Effector CD4-positive, alpha-beta T cell (primary cell): ENCODE data around the gene TAS1R1.
"Not testable (repeated sequence)": the region's sequence is repeated elsewhere in the genome, so short reads cannot be mapped to it uniquely, and the experiment has no call there.

Experiments used
- DNase-seq: peaks from one replicate; pipeline ENCODE4 v3.0.0-alpha.2; 2020

The TAS1R1 gene

GRCh38 chr1:6523566-6523965 lies 31.5 kb upstream of the TAS1R1 start:
- no peak for DNase-seq

DNA sequence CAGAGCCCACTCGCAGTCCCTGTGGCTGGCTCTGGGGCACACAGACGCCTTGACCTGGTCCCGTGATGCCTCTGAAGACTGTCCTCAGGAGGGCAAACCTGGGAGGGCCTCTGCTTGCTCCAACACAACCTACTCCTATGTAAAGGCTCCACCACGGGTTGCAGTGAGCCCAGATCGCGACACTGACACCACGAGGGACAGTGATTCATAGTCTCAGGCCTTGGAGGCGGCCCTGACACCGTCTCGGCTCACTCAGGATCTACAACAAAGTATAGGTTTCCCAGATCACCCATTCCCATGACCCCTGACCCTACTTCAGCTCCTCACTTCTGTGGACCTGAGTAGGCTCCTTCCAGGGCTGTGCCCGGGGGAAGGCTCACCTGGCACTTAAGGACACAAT lies 28.8 kb upstream of the TAS1R1 start:
- no peak for DNase-seq

- no peak for DNase-seq
These were observed 26.6 kb upstream of the TAS1R1 start for GRCh38 chr1:6528492-6528891.

GRCh38 chr1:6530504-6531160 lies 24.5 kb upstream of the TAS1R1 start:
- no peak for DNase-seq

GRCh38 chr1:6531996-6532395 lies 23.1 kb upstream of the TAS1R1 start:
- DNase-seq, result no peak

- DNase-seq, result no peak
These were observed 20.8 kb upstream of the TAS1R1 start for GRCh38 chr1:6534248-6534822.

DNA sequence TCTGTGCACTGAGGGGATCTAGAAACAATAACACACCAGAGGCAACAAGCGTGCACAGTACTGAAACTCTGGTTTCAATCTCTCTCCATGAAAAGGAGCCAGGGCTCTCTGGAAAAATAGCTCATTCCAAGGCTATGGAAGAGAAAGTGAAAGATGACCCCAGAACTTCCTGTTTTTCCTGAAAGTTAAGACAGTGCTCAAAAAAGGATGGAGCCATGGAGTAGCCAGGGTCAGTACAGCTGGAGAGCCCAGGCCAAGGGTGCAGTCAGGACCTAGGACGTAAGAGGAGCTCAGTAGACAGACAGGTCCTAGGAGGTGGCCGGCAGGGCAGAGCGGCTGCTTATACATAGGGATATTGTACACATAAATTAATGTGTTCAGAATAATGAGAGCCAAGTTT lies 19.9 kb upstream of the TAS1R1 start:
- DNase-seq, result no peak

- DNase-seq, result no peak
These were observed 18.8 kb upstream of the TAS1R1 start for GRCh38 chr1:6536291-6536690.

GRCh38 chr1:6538956-6539355 lies 16.2 kb upstream of the TAS1R1 start:
- DNase-seq, result no peak

- no peak for DNase-seq
These were observed 10.3 kb upstream of the TAS1R1 start for GRCh38 chr1:6544831-6545230.

- DNase-seq, result no peak
These were observed 9.6 kb upstream of the TAS1R1 start for GRCh38 chr1:6545276-6546112.

- no peak for DNase-seq
These were observed 8.8 kb upstream of the TAS1R1 start for GRCh38 chr1:6546326-6546725.

DNA sequence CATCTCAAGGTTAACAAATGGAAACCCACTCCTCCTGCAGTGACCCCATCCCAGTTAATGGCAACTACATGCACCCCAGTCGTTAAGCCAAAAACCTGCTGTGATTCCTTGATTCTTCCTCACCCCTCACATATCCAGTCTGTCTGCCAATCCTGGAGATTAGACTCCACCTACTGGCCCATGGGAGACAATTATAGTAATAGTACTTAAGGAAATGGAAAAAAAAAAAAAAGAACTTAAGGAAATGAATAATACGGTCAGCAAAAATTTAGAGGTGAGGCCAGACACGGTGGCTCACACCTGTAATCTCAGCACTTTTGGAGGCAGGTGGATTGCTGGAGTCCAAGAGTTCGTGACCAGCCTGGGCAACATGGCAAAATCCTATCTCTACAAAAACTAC lies 7.8 kb upstream of the TAS1R1 start:
- no peak for DNase-seq

DNA sequence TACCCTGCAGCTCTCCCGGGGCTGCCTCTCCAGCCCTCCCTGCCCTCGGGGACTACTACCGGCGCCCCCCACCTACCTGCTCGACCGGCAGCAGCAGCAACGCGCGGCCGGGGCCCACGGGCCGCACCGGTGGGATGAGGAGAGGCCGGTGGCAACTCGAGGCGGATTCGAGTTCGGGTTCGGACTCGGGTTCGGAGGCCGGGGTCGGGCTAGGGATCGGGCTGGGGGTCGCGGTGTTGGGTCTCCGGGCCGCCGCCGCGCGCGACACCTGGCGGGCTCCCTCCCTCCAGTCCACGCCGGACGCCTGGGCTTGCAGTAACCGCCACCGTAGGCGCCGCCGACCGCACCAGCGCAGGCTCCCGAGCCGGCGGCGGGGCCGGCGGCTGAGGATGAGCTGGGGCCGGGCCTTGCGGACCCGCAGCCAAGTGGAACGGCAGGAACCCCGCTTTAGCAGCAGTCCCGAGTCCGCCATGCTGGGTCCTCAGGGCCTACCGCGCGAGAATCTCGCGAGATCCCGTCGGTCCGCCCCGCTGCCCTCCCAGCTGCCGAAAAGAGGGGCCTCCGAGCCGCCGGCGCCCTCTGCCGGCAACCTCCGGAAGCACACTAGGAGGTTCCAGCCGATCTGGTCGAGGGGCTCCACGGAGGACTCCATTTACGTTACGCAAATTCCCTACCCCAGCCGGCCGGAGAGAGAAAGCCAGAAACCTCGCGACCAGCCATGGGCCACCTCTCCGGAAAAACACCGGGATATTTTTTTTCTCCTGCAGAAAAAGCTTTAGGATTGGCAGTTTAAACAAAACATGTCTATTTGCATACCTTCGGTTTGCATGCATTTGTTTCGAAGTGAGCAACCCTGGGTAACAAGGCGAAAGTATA lies 838 bp upstream of the TAS1R1 start, which contains the start of gene NOL9:
NOL9 (minus strand) TSS at position 483 of the 876 bp plus-strand sequence; CDS start at position 472, 11 bp downstream.
- peak; percentile 95 for DNase-seq

- no peak for DNase-seq
These were observed 2.5 kb downstream of the TAS1R1 start for GRCh38 chr1:6557597-6557996.

- DNase-seq, result not testable (repeated sequence)
These were observed 4.1 kb downstream of the TAS1R1 start for GRCh38 chr1:6559161-6559560.

- no peak for DNase-seq
These were observed 5.2 kb downstream of the TAS1R1 start for GRCh38 chr1:6560267-6560666.

GRCh38 chr1:6569033-6569432 lies 13.9 kb downstream of the TAS1R1 start:
- DNase-seq, result no peak

DNA sequence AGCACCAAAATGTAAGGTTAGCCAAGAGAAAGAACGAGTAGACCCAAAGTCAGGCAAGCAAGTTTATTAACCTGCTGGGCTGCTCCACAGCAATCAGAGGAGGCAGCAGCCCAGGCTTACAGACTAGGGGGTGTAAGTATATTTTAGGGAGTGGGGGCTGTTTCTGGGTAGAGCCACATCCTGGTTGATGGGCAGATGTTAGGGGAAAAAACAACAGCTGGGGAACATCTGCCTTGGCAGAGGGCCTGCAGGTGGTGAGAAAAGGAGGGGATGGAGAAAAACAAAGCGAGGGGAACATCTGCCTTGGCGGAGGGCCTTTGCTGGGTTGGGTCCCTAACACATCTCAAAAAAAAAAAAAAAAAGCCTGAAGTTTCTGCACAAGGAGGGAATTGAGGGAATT lies 15.0 kb downstream of the TAS1R1 start:
- DNase-seq, result no peak

GRCh38 chr1:6570987-6571386 lies 15.9 kb downstream of the TAS1R1 start:
- no peak for DNase-seq

- DNase-seq, result no peak
These were observed 17.7 kb downstream of the TAS1R1 start for GRCh38 chr1:6572653-6573383.

GRCh38 chr1:6574025-6574620 lies 19.0 kb downstream of the TAS1R1 start:
- no peak for DNase-seq
